GM21447 (cell line): ENCODE results near the gene CEMIP2.

Source experiments
- ATAC-seq: cut with Tn5 transposase; IDR thresholded peaks from one replicate; pipeline ENCODE4 v1.9.1; 2021; ENCODE audit not compliant: unreplicated experiment

CEMIP2 gene

DNA sequence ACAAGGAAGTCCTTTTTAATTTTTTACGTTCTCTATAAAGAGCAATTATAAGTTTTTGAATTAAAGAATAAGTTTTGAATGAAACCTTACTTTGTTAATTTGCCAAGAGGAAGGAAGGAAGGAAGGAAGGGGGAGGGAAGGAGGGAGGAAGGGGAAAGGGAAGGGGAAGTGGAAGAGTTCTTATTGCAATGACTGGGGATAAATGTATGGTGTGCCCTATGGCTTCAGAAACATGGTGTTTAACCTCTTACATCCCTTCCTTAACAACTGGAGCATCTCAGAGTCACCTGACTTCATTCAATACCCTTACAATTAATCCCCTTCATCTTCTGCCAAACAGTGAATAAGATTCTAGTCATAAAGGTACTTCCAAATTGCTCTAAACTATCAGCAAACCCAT, 16.0 kb downstream of the CEMIP2 start:
- ATAC-seq = no peak

DNA sequence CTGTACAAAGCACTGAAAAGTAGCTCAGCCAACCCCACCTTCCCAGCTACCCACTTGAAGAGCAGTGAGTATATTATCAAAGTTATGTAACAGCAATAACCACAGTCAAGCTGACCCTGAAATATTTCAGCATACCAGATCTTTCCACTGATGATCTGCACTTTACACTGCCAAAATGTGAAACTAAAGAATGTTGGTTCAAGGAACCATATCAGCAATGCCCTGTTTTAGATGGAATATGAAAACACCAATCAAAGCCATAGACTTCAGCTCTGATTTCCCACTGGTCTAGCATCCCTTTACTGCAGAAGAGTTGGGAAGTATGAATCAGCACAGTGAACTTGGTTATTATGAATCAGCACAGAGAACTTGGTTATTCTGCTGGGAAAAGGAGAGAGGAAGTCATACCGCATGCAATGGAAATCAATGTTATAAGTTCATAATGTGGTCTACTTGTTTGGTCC, 20.0 kb downstream of the CEMIP2 start:
- ATAC-seq = no peak

DNA sequence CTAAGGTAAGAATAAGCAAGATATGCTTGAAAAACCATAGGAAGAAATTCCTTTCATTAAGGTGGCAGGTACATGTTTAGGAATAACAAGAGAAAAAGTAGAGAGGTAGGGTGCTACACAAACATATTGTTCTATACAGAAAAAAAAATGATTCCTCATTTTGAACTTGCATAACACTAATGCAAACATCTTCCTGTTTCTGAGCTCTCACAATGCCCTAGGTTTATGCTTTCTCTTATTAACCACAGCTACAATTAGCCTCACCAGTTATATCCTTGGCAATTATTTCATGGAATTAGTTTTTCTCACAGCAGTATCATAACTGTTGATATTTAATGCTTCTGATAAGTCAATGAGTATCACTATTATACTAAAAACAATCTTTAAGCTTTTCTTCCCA, 20.7 kb downstream of the CEMIP2 start:
- no peak for ATAC-seq

DNA sequence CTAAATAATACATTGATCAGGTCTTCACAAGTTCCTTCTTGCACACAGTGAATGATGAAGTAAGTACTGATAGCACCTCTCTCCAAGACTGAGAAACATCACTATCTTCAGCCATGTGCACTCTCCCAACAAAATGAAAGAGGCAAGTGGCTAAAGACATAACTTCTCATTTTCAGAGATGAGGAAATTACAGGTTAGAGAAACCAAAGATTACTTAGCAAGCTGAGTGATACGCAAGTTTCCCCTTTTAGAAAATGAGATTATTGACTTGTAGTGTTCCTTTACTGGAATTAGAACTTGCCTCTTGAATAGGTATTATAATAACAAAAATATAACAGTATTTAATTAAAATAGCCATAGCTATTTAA, 21.6 kb downstream of the CEMIP2 start:
- ATAC-seq = no peak

DNA sequence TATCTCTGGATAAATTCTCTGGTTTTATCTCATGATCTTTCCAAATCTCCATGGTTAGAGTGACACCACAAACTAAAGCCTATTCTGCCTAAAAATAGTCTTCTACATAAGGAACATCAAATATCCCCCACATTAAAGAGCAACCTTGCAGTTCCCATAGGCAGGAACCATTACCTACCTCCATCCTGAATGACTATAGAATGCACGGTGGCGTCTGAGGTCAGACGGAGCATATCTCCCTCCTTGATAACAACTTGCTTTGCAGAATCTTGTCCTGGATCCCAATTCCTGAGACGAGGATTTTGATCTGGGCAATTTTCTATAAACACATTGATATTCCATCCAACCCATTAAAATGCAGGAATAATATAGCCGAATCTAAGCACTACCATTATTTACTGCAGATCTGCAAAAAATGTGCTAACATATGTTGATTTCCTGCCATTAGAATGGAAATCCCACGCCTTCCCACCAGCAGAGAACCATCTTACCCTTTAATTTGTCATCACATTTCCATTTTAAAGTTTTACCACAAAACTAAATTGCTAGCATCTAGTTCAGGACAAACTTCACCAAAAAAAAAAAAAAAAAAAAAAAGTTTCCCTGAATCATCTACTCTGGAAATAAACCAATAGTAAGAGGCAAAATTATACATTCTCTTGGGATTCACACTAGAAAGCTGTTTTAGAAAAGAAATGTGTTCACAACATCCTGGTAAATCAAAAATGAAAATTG, 22.1 kb downstream of the CEMIP2 start:
- ATAC-seq = no peak

- no peak for ATAC-seq
These were observed 23.4 kb downstream of the CEMIP2 start for GRCh38 chr9:71744754-71745521.

- ATAC-seq = no peak
These were observed 24.4 kb downstream of the CEMIP2 start for GRCh38 chr9:71743882-71744281.

GRCh38 chr9:71743217-71743705, 25.1 kb downstream of the CEMIP2 start:
- ATAC-seq = no peak

- no peak for ATAC-seq
These were observed 25.6 kb downstream of the CEMIP2 start for GRCh38 chr9:71742703-71743102.

GRCh38 chr9:71741926-71742648, 26.2 kb downstream of the CEMIP2 start:
- ATAC-seq = no peak

DNA sequence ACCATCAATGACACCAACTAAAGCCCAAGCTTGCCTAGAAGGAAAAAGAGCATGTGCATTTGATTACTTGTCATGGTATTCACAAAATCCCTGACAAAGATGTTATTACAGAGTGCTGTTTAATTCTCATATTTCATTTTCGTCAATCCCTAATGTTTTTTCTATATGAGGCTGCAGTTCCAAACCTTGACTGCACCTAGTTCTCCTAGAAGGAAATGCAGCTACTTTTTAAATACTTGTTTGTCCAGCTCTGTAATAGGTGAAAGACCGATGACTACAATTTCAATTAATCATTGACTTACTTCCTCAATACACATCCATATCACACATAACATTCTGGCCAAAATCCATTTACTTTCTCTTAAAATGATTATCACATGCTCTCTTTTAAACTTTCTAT, 28.1 kb downstream of the CEMIP2 start:
- no peak for ATAC-seq

DNA sequence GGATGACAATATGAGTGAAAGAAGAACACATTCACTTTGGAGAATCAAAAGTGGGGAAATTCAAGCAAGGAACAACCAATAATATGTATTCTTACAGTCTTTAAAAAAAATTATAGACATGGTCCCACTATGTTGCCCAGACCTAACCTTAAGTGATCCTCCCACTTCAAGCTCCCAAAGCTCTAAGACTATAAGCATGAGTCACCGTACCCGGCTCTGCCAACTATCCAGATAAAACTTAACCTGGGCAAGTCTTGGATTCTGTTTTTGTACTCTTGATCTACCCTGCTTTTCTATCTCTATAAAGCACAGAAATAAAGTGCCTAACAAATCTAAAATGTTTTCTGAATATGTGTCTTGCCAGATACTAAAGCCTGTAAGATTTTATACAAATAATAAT, 30.9 kb downstream of the CEMIP2 start:
- ATAC-seq = no peak

- ATAC-seq = no peak
These were observed 32.1 kb downstream of the CEMIP2 start for GRCh38 chr9:71736236-71736635.

GRCh38 chr9:71734950-71735349, 33.4 kb downstream of the CEMIP2 start:
- no peak for ATAC-seq

- ATAC-seq = no peak
These were observed 35.1 kb downstream of the CEMIP2 start for GRCh38 chr9:71733176-71733575.

- ATAC-seq = no peak
These were observed 38.3 kb downstream of the CEMIP2 start for GRCh38 chr9:71729816-71730526.

- no peak for ATAC-seq
These were observed 41.6 kb downstream of the CEMIP2 start for GRCh38 chr9:71726723-71727122.

GRCh38 chr9:71725590-71726338, 42.5 kb downstream of the CEMIP2 start:
- no peak for ATAC-seq

- no peak for ATAC-seq
These were observed 46.5 kb downstream of the CEMIP2 start for GRCh38 chr9:71721855-71722254.

- no peak for ATAC-seq
These were observed 48.8 kb downstream of the CEMIP2 start for GRCh38 chr9:71719562-71719961.
